Activated CD4-positive, alpha-beta T cell treated with anti-CD3 and anti-CD28 coated beads for 36 hours (primary cell): ENCODE measurements around the gene EMC1. TPM values are rescaled to one million over a fixed set of nuclear protein-coding genes. Genes with fewer than 3 reads are reported as not detected.
"Not testable (repeated sequence)": the region's sequence is repeated elsewhere in the genome, so short reads cannot be mapped to it uniquely, and the experiment has no call there.

Experiments used
- ATAC-seq: fragments of 200-7000 bp; cut with Tn5 transposase; one replicate; pipeline ENCODE4 v1.10.0; 2021; ENCODE audit warnings: mild to moderate bottlenecking, moderate library complexity
- CTCF ChIA-PET: fragments of 350-600 bp; sonication (Branson Sonifier 250); formaldehyde crosslinking; loops from one replicate; lab custom pipeline; 2021; ENCODE audit warnings: antibody characterized with exemption; lab: Charles Lee
- POLR2A ChIA-PET: fragments of 350-600 bp; sonication (Branson Sonifier 250); formaldehyde crosslinking; loops from one replicate; lab custom pipeline; 2021; ENCODE audit warnings: antibody characterized with exemption, inconsistent platforms; lab: Charles Lee
- DNase-seq: peaks from one replicate; pipeline ENCODE4 v3.0.0-alpha.2; 2020
- H3K27ac Mint-ChIP-seq: one replicate; pipeline ENCODE4 v1.8.0; 2021; ENCODE audit warnings: mixed read lengths
- H3K27me3 Mint-ChIP-seq: one replicate; pipeline ENCODE4 v1.8.0; 2021; ENCODE audit warnings: mixed read lengths
- H3K36me3 Mint-ChIP-seq: one replicate; pipeline ENCODE4 v1.8.0; 2021; ENCODE audit warnings: low read depth, mixed read lengths
- H3K4me1 Mint-ChIP-seq: one replicate; pipeline ENCODE4 v1.8.0; 2021; ENCODE audit warnings: mixed read lengths
- H3K4me3 Mint-ChIP-seq: one replicate; pipeline ENCODE4 v1.8.0; 2021; ENCODE audit warnings: mild to moderate bottlenecking, moderate library complexity, mixed read lengths
- H3K9me3 Mint-ChIP-seq: one replicate; pipeline ENCODE4 v1.8.0; 2021; ENCODE audit warnings: low read depth, mixed read lengths
- intact Hi-C, 2 experiments: fragments of 100-400 bp; cut with DNase I in 1 of 2; cut with micrococcal nuclease in 1 of 2; formaldehyde crosslinking; loops; one replicate each; pipeline versions ENCODE4 v1.14.2 to v1.15.1; 2022 to 2024; cut with DNase I, micrococcal nuclease
- total RNA-seq, 2 experiments: library from RNA; stranded (reverse); gene quantifications; one replicate each; pipeline ENCODE4 v1.2.3, GENCODE V29; 2021

EMC1 gene
- total RNA-seq, 2 experiments from 2014 or later = 45.0 to 59.0 TPM

DNA sequence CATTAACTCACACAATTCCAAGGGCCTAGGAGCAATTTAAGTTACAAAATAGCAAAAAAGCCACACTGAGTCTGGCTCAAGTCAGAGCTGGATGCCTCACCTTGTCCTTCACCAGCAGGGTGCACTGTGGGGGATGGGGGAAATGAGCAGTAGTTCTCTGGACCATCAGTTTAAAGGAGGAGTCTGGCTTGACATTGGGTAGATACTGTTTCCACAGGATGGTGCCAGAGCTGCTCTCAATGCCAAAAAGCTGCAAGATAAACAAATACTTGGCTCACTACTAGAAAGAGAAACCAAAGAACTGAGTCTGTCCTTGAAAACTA is 18.8 kb downstream of the EMC1 start:
- H3K9me3 Mint-ChIP-seq = no peaks in the 10 kb centered on the region
- H3K27ac Mint-ChIP-seq = no peak overlapping the region
- ATAC-seq = no peak
- H3K36me3 Mint-ChIP-seq = peaks cover 53% of the 10 kb centered on the region
- no peak overlapping the region for H3K4me3 Mint-ChIP-seq
- CTCF ChIA-PET = interaction anchor here (0.6 to 2.2 kb wide), 6 partner anchors 9 to 148 kb away, joined by 3 to 5 read pairs (median 4); no protein-coding TSS in a partner anchor
- peak; percentile 19 for DNase-seq
- intact Hi-C loops = loop anchor here in 1 of 2 experiments (5.0 kb wide), 1 partner anchor 65 kb away; no protein-coding TSS in a partner anchor
- POLR2A ChIA-PET = no interaction called here
- H3K4me1 Mint-ChIP-seq = no peaks in the 10 kb centered on the region
- no peaks in the 10 kb centered on the region for H3K27me3 Mint-ChIP-seq

GRCh38 chr1:19231736-19232523 is 19.4 kb downstream of the EMC1 start:
- POLR2A ChIA-PET, H3K4me1 Mint-ChIP-seq, ATAC-seq, H3K27me3 Mint-ChIP-seq, H3K27ac Mint-ChIP-seq, H3K4me3 Mint-ChIP-seq, DNase-seq, H3K9me3 Mint-ChIP-seq: not testable (repeated sequence)
- CTCF ChIA-PET = interaction anchor here (0.6 to 2.2 kb wide), 6 partner anchors 9 to 147 kb away, joined by 3 to 5 read pairs (median 4); no protein-coding TSS in a partner anchor
- H3K36me3 Mint-ChIP-seq = peaks cover 52% of the 10 kb centered on the region
- intact Hi-C loops = loop anchor here in 1 of 2 experiments (5.0 kb wide), 1 partner anchor 65 kb away; no protein-coding TSS in a partner anchor

- Mint-ChIP-seq H3K27me3 (no peaks in the 10 kb centered on the region), H3K4me1 (no peaks in the 10 kb centered on the region), H3K36me3 (peaks cover 53% of the 10 kb centered on the region), H3K27ac (no peak overlapping the region), H3K4me3 (no peak overlapping the region), H3K9me3 (no peaks in the 10 kb centered on the region)
- POLR2A ChIA-PET = interaction anchor here (0.7 kb wide), 1 partner anchor 595 kb away, joined by 3 read pairs; no protein-coding TSS in a partner anchor
- CTCF ChIA-PET = interaction anchor here (1.3 kb wide), 1 partner anchor 11 kb away, joined by 6 read pairs; no protein-coding TSS in a partner anchor
- DNase-seq (no peak), ATAC-seq (no peak)
- intact Hi-C loops = loop anchor here in 1 of 2 experiments (5.0 kb wide), 1 partner anchor 63 kb away; no protein-coding TSS in a partner anchor
These were observed 21.4 kb downstream of the EMC1 start for GRCh38 chr1:19229828-19230325.

GRCh38 chr1:19229229-19229628 is 22.1 kb downstream of the EMC1 start:
- no peak overlapping the region for H3K27ac Mint-ChIP-seq
- H3K4me3 Mint-ChIP-seq = no peak overlapping the region
- ATAC-seq = no peak
- POLR2A ChIA-PET = interaction anchor here (0.7 kb wide), 1 partner anchor 594 kb away, joined by 3 read pairs; no protein-coding TSS in a partner anchor
- intact Hi-C loops = no loop called here
- CTCF ChIA-PET = interaction anchor here (1.3 kb wide), 1 partner anchor 11 kb away, joined by 6 read pairs; no protein-coding TSS in a partner anchor
- H3K27me3 Mint-ChIP-seq = no peaks in the 10 kb centered on the region
- DNase-seq = no peak
- no peaks in the 10 kb centered on the region for H3K4me1 Mint-ChIP-seq
- H3K36me3 Mint-ChIP-seq = peaks cover 57% of the 10 kb centered on the region
- no peaks in the 10 kb centered on the region for H3K9me3 Mint-ChIP-seq

- CTCF ChIA-PET = interaction anchor here (0.7 to 1.8 kb wide), 4 partner anchors 9 to 44 kb away, joined by 3 to 5 read pairs (median 3); no protein-coding TSS in a partner anchor
- H3K27ac Mint-ChIP-seq = no peak overlapping the region
- no peaks in the 10 kb centered on the region for H3K9me3 Mint-ChIP-seq
These were observed 28.1 kb downstream of the EMC1 start for GRCh38 chr1:19222979-19223824.

DNA sequence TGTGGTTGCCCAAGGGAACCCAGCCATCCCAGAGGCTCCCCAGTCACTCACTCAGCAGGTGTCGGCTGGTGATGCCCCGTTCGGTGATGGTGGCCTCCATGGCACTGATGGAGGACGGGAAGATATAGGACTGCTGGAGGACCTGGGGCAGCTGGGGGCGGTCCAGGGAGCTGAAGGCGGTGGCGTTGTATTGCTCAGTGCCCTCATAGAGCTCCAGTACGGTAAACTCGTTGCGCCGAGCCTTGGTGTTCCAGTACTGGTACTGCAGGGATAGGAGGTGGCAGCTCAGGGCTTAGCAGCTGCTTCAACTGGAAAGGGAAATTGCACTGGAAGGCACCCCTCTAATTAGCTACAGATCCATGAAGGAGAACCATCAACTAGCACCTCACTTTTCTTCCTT is 28.8 kb downstream of the EMC1 start:
- Mint-ChIP-seq H3K27ac (no peak overlapping the region), H3K4me1 (peaks cover 11% of the 10 kb centered on the region), H3K4me3 (no peak overlapping the region), H3K9me3 (no peaks in the 10 kb centered on the region), H3K27me3 (no peaks in the 10 kb centered on the region), H3K36me3 (peaks cover 72% of the 10 kb centered on the region)
- ATAC-seq = no peak
- ChIA-PET CTCF (interaction anchor here (0.7 to 2.6 kb wide), 4 partner anchors 10 to 43 kb away, joined by 3 to 9 read pairs (median 4); no protein-coding TSS in a partner anchor), POLR2A (no interaction called here)
- intact Hi-C loops = no loop called here
- DNase-seq = no peak

More at GRCh38 chr1:19222979-19223824, 28.1 kb downstream of the EMC1 start:
- POLR2A ChIA-PET = no interaction called here
- no peaks in the 10 kb centered on the region for H3K27me3 Mint-ChIP-seq
- no peak overlapping the region for H3K4me3 Mint-ChIP-seq
- intact Hi-C loops = no loop called here
- H3K36me3 Mint-ChIP-seq = peaks cover 73% of the 10 kb centered on the region
- DNase-seq (no peak), ATAC-seq (no peak)
- peaks cover 11% of the 10 kb centered on the region for H3K4me1 Mint-ChIP-seq

GRCh38 chr1:19220991-19221390 is 30.3 kb downstream of the EMC1 start:
- no peak for DNase-seq
- Mint-ChIP-seq H3K4me1 (peaks cover 11% of the 10 kb centered on the region), H3K9me3 (no peaks in the 10 kb centered on the region), H3K27ac (no peak overlapping the region), H3K36me3 (peaks cover 64% of the 10 kb centered on the region), H3K27me3 (no peaks in the 10 kb centered on the region), H3K4me3 (no peak overlapping the region)
- intact Hi-C loops = no loop called here
- ATAC-seq = no peak
- POLR2A ChIA-PET = interaction anchor here (0.6 kb wide), 1 partner anchor 36 kb away, joined by 3 read pairs; no protein-coding TSS in a partner anchor
- CTCF ChIA-PET = interaction anchor here (0.6 to 2.6 kb wide), 4 partner anchors 10 to 77 kb away, joined by 3 to 9 read pairs (median 4); no protein-coding TSS in a partner anchor

DNA sequence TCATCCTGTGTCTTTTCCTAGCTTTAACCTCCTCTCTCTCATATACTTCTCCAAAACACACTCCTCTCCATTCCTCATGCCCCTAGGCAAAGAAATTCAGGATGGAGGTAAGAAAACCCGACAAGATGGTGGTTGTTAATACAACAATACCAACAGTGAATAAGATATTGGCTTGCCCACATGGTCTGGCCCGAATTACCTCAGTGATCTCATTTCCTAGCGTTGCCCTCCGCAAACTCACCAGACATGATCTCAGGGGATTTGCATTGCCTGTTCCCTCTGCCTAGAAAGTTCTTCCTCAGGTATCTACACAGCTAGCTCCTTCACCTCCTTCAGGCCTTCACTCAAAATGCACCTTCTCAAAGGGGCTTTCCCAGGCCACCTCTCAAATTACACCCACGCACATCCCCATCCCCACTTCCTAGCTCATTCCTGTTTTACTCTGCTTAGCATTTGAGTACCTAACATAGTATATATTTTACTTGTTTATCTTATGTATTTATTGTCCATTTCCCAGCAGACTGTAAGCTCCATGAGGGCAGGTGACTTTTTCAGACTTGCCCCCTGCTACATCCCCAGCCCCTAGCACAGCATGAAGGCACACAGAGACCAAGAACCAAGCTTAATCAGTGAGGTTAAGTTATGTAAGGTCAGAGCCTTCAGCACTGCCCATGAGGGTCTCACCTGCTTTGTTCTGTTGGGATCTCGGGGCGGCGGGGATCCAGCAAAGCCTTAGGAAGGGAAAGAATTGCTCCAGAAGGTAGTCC is 31.1 kb downstream of the EMC1 start:
- DNase-seq (peak; percentile 12), ATAC-seq (peak; percentile 39)
- Mint-ChIP-seq H3K36me3 (peaks cover 61% of the 10 kb centered on the region), H3K4me1 (peaks cover 13% of the 10 kb centered on the region), H3K4me3 (no peak overlapping the region), H3K9me3 (no peaks in the 10 kb centered on the region), H3K27ac (peak overlapping the region; percentile 82), H3K27me3 (no peaks in the 10 kb centered on the region)
- intact Hi-C loops = no loop called here
- POLR2A ChIA-PET = interaction anchor here (0.6 to 1.0 kb wide), 3 partner anchors 15 to 40 kb away, joined by 3 to 6 read pairs (median 5); no protein-coding TSS in a partner anchor
- CTCF ChIA-PET = interaction anchor here (0.6 to 2.6 kb wide), 7 partner anchors 9 to 78 kb away, joined by 3 to 9 read pairs (median 4); no protein-coding TSS in a partner anchor

DNA sequence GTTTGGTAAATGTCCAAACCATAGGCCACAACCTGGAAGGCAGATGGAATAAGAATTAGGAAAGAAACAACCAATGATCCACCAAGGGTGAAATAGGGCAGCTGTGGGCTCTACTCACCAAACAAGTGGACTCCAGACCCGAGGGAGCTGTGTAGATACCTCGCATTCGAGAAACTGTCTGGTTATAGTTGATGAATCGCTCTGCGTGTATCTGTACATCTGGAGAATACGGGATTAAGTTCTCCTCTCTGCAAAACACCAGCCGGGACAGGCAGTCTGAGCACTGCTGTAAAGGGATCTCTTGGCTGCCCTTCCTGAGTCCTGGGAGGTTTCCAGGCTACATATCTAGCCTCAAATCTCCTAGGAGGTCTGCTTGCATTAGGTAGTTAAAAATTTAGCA is 31.9 kb downstream of the EMC1 start:
- H3K27ac Mint-ChIP-seq = no peak overlapping the region
- POLR2A ChIA-PET = interaction anchor here (1.0 kb wide), 1 partner anchor 14 kb away, joined by 6 read pairs; no protein-coding TSS in a partner anchor
- no peak overlapping the region for H3K4me3 Mint-ChIP-seq
- intact Hi-C loops = no loop called here
- CTCF ChIA-PET = interaction anchor here (0.7 to 1.4 kb wide), 4 partner anchors 8 to 67 kb away, joined by 3 to 5 read pairs (median 4); no protein-coding TSS in a partner anchor
- H3K4me1 Mint-ChIP-seq = peaks cover 16% of the 10 kb centered on the region
- no peak for DNase-seq
- H3K27me3 Mint-ChIP-seq = no peaks in the 10 kb centered on the region
- peaks cover 60% of the 10 kb centered on the region for H3K36me3 Mint-ChIP-seq
- ATAC-seq = no peak
- no peaks in the 10 kb centered on the region for H3K9me3 Mint-ChIP-seq

- H3K27me3 Mint-ChIP-seq, H3K27ac Mint-ChIP-seq, ATAC-seq, intact Hi-C loops, DNase-seq, H3K9me3 Mint-ChIP-seq, H3K4me3 Mint-ChIP-seq: not testable (repeated sequence)
- peaks cover 45% of the 10 kb centered on the region for H3K36me3 Mint-ChIP-seq
- ChIA-PET CTCF (interaction anchor here (0.6 to 0.8 kb wide), 3 partner anchors 17 to 24 kb away, joined by 3 to 4 read pairs (median 4); no protein-coding TSS in a partner anchor), POLR2A (interaction anchor here (0.9 kb wide), 1 partner anchor 10 kb away, joined by 4 read pairs; no protein-coding TSS in a partner anchor)
- H3K4me1 Mint-ChIP-seq = peaks cover 42% of the 10 kb centered on the region
These were observed 34.7 kb downstream of the EMC1 start for GRCh38 chr1:19216585-19216984.
